GM18520 (cell line): ENCODE measurements around the gene DGKI.

ENCODE experiments used
- ATAC-seq: cut with Tn5 transposase; IDR thresholded peaks from one replicate; pipeline ENCODE4 v1.9.1; 2021; ENCODE audit not compliant: unreplicated experiment

Gene DGKI

GRCh38 chr7:137563981-137564380, 282.8 kb downstream of the DGKI start:
- no peak for ATAC-seq

GRCh38 chr7:137547485-137547884, 299.3 kb downstream of the DGKI start:
- no peak for ATAC-seq

GRCh38 chr7:137546671-137547070, 300.1 kb downstream of the DGKI start:
- no peak for ATAC-seq

GRCh38 chr7:137546009-137546408, 300.8 kb downstream of the DGKI start:
- no peak for ATAC-seq

GRCh38 chr7:137545059-137545716, 301.6 kb downstream of the DGKI start:
- ATAC-seq, result no peak

- ATAC-seq, result no peak
These were observed 302.2 kb downstream of the DGKI start for GRCh38 chr7:137544453-137545058.

- no peak for ATAC-seq
These were observed 307.6 kb downstream of the DGKI start for GRCh38 chr7:137539111-137539715.

- no peak for ATAC-seq
These were observed 308.4 kb downstream of the DGKI start for GRCh38 chr7:137538361-137538762.

- no peak for ATAC-seq
These were observed 311.2 kb downstream of the DGKI start for GRCh38 chr7:137535579-137535978.

- no peak for ATAC-seq
These were observed 315.1 kb downstream of the DGKI start for GRCh38 chr7:137531671-137532070.

- ATAC-seq, result no peak
These were observed 319.1 kb downstream of the DGKI start for GRCh38 chr7:137527634-137528033.

GRCh38 chr7:137523171-137523570, 323.6 kb downstream of the DGKI start:
- no peak for ATAC-seq

GRCh38 chr7:137521451-137521850, 325.3 kb downstream of the DGKI start:
- ATAC-seq, result no peak

GRCh38 chr7:137519947-137520346, 326.8 kb downstream of the DGKI start:
- ATAC-seq, result no peak

- no peak for ATAC-seq
These were observed 327.5 kb downstream of the DGKI start for GRCh38 chr7:137519181-137519691.

- no peak for ATAC-seq
These were observed 333.7 kb downstream of the DGKI start for GRCh38 chr7:137513091-137513490.

- ATAC-seq, result no peak
These were observed 339.7 kb downstream of the DGKI start for GRCh38 chr7:137507096-137507495.

GRCh38 chr7:137506031-137506430, 340.7 kb downstream of the DGKI start:
- no peak for ATAC-seq

GRCh38 chr7:137501562-137501961, 345.2 kb downstream of the DGKI start:
- no peak for ATAC-seq

- no peak for ATAC-seq
These were observed 353.9 kb downstream of the DGKI start for GRCh38 chr7:137492889-137493288.

GRCh38 chr7:137489880-137490279, 356.9 kb downstream of the DGKI start:
- no peak for ATAC-seq

GRCh38 chr7:137488038-137488437, 358.7 kb downstream of the DGKI start:
- no peak for ATAC-seq
